ENCODE data around the gene TERB1.

Gene TERB1, protein sequence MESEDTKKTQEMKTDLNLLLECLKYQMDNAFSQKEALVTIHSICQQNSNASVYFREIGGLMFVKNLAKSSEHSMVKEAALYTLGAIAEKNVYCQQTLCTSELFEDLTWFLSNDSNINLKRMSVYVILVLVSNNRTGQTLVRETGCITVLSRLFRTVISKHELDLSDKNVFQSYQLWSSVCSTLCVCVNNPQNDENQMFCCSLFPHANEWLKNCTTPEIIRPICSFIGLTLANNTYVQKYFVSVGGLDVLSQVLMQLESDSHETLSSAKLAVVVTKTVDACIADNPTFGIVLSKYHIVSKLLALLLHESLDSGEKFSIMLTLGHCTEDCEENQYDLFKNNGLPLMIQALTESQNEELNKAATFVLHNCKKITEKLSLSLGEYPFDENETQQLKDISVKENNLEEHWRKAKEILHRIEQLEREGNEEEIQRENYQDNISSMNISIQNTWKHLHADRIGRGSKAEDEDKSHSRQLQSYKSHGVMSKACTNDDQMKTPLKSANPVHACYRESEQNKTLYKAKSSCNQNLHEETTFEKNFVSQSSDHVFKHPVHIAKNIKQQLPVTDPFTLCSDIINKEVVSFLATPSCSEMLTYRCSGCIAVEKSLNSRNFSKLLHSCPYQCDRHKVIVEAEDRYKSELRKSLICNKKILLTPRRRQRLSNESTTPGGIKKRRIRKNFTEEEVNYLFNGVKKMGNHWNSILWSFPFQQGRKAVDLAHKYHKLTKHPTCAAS

DNA sequence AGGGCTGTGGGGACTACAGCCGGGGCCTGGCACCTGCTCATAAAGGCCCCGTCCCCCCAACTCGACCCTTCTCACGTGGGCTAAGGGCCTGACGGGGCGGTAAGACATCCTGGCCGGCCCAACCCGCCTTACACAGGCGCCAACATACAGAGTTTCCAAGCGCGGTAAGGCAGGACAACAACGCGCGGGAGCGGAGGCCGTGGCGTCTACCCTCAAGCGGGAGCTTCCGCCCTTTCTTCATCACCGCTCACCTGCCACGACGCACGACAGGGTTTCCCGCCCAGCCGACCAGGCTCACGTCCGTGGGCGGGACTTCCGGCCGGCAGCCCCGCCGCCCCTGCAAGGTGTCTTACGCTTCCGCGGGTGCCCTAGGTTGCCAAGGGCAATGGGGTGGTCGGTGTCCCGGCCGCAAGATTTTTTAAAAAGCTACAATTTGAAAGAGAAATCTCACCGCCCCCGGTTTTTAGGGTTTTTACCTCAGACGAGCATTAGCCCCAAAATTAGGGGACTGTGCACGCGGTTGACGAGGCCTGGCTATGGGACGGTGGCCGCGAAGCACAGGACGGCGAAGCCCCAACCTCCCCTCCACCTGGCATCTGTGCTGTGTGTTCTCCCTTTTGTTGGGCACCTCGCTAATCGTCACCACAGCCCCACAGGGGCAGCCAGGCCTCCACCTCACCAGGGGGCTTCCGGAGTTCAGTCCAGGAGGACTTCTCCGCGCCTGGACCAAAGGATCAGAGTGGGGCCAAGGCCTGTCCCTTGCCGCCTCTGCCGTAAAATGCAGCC, at the start of gene TERB1:
TERB1 (minus strand) TSS at position 265 of the 786 bp plus-strand sequence. CDS start 4,786 bp downstream, outside the sequence.
- Mint-ChIP-seq H3K4me3 (no peak within 1 kb of the TSS), H3K9me3 (no peaks in the 10 kb centered on the region), H3K27me3 (ENCODE audit: low read depth, poor library complexity) (peaks cover 3% of the 10 kb centered on the region), H3K36me3 (ENCODE audit: low read depth) (peaks cover 41% of the 10 kb centered on the region), H3K27ac (no peak within 1 kb of the TSS), H3K4me1 (no peaks in the 10 kb centered on the region)
- TF ChIP-seq, protein P1, sequence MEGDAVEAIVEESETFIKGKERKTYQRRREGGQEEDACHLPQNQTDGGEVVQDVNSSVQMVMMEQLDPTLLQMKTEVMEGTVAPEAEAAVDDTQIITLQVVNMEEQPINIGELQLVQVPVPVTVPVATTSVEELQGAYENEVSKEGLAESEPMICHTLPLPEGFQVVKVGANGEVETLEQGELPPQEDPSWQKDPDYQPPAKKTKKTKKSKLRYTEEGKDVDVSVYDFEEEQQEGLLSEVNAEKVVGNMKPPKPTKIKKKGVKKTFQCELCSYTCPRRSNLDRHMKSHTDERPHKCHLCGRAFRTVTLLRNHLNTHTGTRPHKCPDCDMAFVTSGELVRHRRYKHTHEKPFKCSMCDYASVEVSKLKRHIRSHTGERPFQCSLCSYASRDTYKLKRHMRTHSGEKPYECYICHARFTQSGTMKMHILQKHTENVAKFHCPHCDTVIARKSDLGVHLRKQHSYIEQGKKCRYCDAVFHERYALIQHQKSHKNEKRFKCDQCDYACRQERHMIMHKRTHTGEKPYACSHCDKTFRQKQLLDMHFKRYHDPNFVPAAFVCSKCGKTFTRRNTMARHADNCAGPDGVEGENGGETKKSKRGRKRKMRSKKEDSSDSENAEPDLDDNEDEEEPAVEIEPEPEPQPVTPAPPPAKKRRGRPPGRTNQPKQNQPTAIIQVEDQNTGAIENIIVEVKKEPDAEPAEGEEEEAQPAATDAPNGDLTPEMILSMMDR (IDR thresholded peaks at IDR 0.05), result no peak
- no peak for DNase-seq

DNA sequence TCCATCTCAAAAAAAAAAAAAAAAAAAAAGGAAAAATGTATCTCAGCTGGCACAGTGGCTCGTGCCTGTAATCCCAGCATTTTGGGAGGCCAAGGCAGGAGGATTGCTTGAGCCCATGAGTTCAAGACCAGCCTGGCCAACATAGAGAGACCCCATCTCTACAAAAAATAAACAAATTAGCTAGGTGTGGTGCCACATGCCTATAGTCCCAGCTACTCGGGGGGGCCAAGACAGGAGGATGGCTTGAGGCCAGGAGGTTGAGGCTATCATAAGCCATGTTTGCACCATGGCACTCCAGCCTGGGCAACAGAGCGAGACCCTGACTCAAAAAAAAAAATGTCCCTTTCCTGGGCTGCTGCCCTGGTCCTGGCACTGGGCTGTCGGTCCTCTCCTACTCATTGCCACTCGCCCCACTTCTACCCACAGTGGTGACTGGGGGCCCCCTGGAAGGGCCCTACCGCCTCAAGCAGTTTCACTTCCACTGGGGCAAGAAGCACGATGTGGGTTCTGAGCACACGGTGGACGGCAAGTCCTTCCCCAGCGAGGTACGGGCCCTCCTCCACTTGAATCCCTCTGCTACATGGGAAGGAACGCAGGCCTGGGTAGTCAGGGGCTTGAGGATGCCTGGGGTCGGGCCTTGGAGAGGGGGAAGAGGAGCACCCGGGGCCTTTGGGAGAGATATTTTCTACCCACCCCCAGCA, 48.9 kb upstream of the TERB1 start:
- Mint-ChIP-seq H3K9me3 (no peaks in the 10 kb centered on the region), H3K4me3 (no peak overlapping the region), H3K27ac (no peak overlapping the region), H3K27me3 (ENCODE audit: low read depth, poor library complexity) (peaks cover 42% of the 10 kb centered on the region), H3K36me3 (ENCODE audit: low read depth) (no peaks in the 10 kb centered on the region), H3K4me1 (peaks cover 5% of the 10 kb centered on the region)
- DNase-seq, result no peak
- TF ChIP-seq, protein P1 (IDR thresholded peaks at IDR 0.05), result no peak

DNA sequence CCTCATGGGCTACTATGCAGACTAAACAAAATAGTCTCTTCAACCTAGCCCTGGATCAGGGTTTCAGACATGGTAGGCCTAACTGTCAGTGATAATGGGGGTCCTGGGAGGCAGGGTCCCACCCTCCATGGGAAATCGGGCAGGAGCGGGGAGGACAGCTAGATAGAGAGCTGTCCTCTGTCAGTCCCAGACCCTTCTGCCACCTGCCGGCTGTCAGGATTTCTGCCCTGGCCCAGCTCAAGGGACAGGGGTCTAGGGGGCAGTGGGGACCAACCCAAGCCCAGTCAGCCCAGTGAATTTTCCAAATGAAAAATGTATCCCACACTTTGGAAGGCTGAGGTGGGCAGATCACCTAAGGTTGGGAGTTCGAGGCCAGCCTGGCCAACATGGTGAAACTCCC, 48.2 kb upstream of the TERB1 start:
- no peak overlapping the region for H3K27ac Mint-ChIP-seq
- H3K36me3 Mint-ChIP-seq (ENCODE audit: low read depth), result no peaks in the 10 kb centered on the region
- peaks cover 5% of the 10 kb centered on the region for H3K4me1 Mint-ChIP-seq
- peaks cover 47% of the 10 kb centered on the region for H3K27me3 Mint-ChIP-seq (ENCODE audit: low read depth, poor library complexity)
- DNase-seq, result no peak
- H3K9me3 Mint-ChIP-seq, result no peaks in the 10 kb centered on the region
- no peak overlapping the region for H3K4me3 Mint-ChIP-seq
- TF ChIP-seq, protein P1 (IDR thresholded peaks at IDR 0.05), result no peak

DNA sequence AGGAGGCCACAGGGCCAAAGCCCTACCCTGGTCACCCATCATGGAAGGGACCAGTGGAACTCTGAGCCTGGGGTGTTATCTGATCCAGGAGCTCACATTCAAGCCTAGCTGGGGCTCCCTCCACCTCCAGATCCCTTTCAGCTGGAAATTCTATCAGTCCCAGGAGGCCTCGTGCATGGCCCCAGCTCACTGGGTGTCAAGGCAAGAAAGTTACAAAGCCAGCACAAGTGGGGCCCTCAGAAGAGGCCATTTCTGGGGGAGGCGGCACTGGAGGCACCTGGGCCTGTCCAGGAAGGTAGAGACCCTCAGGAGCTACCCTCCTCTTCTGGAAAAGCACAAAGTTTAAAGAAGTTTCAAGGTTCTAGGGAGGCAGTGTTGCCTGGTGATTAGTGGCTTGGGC, 47.6 kb upstream of the TERB1 start:
- Mint-ChIP-seq H3K27ac (no peak overlapping the region), H3K27me3 (ENCODE audit: low read depth, poor library complexity) (peaks cover 51% of the 10 kb centered on the region), H3K9me3 (no peaks in the 10 kb centered on the region), H3K4me1 (peaks cover 5% of the 10 kb centered on the region), H3K4me3 (no peak overlapping the region), H3K36me3 (ENCODE audit: low read depth) (no peaks in the 10 kb centered on the region)
- no peak for DNase-seq
- TF ChIP-seq, protein P1 (IDR thresholded peaks at IDR 0.05), result no peak

DNA sequence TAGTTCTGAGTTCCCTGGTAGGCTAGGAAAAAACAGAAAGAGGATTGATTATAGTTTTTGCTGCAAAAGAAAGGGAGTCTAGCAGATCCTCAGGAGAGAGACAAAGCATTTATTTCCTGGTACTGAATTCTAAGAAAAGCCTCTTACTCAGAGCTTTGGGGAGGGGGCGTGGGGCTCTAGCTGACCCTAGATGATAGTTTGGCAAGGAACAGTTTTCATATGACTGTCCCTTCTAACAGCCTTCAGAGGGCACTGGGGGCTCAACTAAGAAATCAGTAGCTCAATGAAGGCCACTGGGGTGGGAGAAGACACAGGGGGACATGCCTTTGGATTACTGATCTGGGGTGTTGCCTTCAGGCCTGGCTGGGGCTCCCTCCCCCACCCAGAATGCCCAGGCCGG, 46.8 kb upstream of the TERB1 start:
- TF ChIP-seq, protein P1 (IDR thresholded peaks at IDR 0.05), result no peak
- H3K4me1 Mint-ChIP-seq, result peaks cover 5% of the 10 kb centered on the region
- H3K4me3 Mint-ChIP-seq, result no peak overlapping the region
- H3K9me3 Mint-ChIP-seq, result no peaks in the 10 kb centered on the region
- H3K27me3 Mint-ChIP-seq (ENCODE audit: low read depth, poor library complexity), result peaks cover 59% of the 10 kb centered on the region
- no peak overlapping the region for H3K27ac Mint-ChIP-seq
- no peaks in the 10 kb centered on the region for H3K36me3 Mint-ChIP-seq (ENCODE audit: low read depth)
- no peak for DNase-seq

Data from nephron progenitor cell (in vitro differentiated cells).